ENCODE results near the gene IQGAP2.

IQGAP2 gene

DNA sequence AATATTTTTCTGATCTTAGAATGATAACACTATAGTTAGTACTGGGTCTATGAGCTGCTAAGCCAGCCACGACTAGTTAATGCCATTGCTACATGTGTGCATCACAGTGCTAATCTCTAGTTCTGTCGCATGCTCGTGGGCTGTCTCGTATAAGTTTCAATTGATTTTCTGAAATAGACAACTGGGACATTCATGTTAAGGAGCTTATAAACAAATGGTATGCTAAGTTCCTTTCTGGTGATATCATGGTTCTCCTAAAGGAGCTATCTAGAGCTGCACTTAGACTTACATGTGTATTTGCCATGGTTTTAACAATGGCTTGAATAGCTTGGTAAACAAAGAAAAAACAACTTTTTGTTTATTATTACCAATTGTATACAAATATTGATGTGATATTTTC is 173.9 kb downstream of the IQGAP2 start:
- Histone ChIP-seq H3K27ac (ENCODE audit: low read depth, low read length) (no peak overlapping the region), H3K79me2 (ENCODE audit: control insufficient read depth, insufficient read depth, low read length, unreplicated experiment) (no peaks in the 10 kb centered on the region), H3K4me3 (ENCODE audit: low read depth, low read length) (no peak overlapping the region), H3K4me1 (ENCODE audit: control insufficient read depth, insufficient read depth, low read length, unreplicated experiment) (no peaks in the 10 kb centered on the region), H2AFZ (ENCODE audit: low read length, unreplicated experiment) (no peak overlapping the region), H3K27me3 (ENCODE audit: insufficient read depth, low read length) (peaks cover 41% of the 10 kb centered on the region), H3K36me3 (ENCODE audit: insufficient read depth, low read length) (no peaks in the 10 kb centered on the region)

DNA sequence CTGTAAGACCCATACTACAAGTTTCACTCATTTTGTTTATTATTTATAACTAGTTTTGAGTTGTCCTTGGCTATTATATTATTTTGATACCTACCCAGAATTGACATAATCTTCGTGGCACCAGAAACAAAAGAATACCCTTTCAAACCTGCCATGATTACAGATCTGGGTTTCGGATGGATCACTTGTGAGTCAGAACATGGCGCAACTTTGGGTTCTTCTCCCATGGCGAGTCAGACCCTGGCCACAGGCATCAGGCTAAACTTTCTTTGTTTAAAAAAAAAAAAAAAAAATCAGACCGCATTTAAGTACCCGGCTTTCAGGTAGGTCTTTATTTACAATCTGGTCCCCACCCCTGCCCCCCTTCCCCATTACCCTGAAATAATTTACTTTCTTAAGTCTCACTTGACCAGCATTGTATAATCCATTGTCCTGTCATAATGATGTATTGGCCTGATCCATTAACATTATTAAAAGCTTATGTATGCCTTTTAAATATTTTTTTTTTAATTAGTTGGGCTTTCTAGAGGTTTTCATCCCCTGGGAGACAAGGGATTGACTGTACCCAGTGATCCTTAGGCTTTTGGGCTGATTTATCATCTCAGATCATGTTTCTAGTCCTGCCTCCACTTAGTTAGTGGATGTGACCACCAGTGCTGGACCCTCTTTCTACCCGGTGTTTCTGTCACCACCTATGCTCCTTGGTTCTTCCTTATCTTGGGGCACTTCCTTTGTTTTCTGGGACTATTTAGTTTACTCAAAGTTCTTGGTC is 176.3 kb downstream of the IQGAP2 start:
- Histone ChIP-seq H3K4me1 (ENCODE audit: control insufficient read depth, insufficient read depth, low read length, unreplicated experiment) (no peaks in the 10 kb centered on the region), H3K36me3 (ENCODE audit: insufficient read depth, low read length) (no peaks in the 10 kb centered on the region), H3K79me2 (ENCODE audit: control insufficient read depth, insufficient read depth, low read length, unreplicated experiment) (no peaks in the 10 kb centered on the region), H3K27me3 (ENCODE audit: insufficient read depth, low read length) (peaks cover 40% of the 10 kb centered on the region), H3K27ac (ENCODE audit: low read depth, low read length) (no peak overlapping the region), H3K4me3 (ENCODE audit: low read depth, low read length) (no peak overlapping the region), H2AFZ (ENCODE audit: low read length, unreplicated experiment) (no peak overlapping the region)

DNA sequence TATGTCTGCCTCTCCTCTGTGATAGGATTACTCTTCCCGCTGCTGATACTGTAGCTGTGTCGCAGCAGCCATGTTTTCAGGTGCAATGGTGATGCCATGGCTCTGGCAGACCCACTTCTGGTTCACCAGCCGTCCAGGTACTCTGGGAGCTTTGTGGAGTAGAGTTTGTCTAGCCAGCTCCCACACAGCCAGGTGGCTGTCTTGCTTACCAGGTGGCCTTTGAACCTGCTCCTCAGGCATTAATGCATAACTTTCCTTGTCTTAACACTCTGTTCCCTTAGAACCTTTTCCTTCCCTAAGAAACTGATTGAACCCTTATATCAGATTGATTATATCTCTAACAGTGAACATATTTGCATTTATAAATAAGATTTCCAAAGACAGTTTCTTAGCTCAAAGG is 177.9 kb downstream of the IQGAP2 start:
- Histone ChIP-seq H3K79me2 (ENCODE audit: control insufficient read depth, insufficient read depth, low read length, unreplicated experiment) (no peaks in the 10 kb centered on the region), H2AFZ (ENCODE audit: low read length, unreplicated experiment) (no peak overlapping the region), H3K4me1 (ENCODE audit: control insufficient read depth, insufficient read depth, low read length, unreplicated experiment) (no peaks in the 10 kb centered on the region), H3K4me3 (ENCODE audit: low read depth, low read length) (no peak overlapping the region), H3K36me3 (ENCODE audit: insufficient read depth, low read length) (no peaks in the 10 kb centered on the region), H3K27me3 (ENCODE audit: insufficient read depth, low read length) (peaks cover 36% of the 10 kb centered on the region), H3K27ac (ENCODE audit: low read depth, low read length) (no peak overlapping the region)

DNA sequence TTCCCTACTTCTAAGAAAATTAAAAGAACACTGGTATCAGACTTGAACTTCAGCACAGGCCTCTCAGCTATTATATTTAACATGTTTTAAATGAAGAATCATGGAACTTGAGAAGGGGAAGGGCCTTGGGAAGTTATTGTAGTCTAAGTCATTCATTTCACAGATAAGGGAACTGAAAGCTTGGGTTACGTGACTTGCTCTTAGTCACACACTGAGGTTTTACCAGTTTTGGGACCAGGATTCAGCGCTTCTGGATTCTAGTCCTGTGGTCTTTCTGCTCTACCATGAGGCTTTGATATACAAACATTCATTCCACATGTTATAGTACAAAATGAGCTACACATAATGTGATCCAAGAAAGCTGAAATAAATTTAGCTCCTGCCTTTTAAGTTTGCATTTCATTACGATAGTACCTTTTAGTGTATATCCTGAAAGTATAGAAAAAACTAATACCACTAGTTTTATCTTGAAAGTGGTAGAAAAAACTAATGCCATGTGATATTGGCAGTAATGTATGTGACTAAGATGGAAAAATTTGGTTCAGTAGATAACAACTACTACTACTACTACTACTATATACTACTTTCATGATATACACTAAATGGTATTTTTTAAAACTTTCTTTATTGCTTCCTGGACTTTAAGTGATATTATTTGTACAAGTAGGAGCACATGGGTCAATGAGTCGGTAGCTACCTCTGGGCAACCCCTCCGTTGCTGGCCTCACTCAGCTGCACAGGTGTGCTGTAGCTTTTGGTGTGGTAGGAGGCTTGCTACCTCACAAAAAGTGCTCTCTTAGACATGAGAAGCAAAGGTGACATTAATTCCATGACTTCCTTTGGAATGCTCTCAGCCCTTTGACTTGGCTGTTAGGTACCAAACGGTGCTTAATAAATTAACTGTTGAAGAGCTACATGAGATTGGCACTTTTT is 179.4 kb downstream of the IQGAP2 start:
- H2AFZ ChIP-seq (ENCODE audit: low read length, unreplicated experiment), result no peak overlapping the region
- H3K4me1 ChIP-seq (ENCODE audit: control insufficient read depth, insufficient read depth, low read length, unreplicated experiment), result no peaks in the 10 kb centered on the region
- no peaks in the 10 kb centered on the region for H3K79me2 ChIP-seq (ENCODE audit: control insufficient read depth, insufficient read depth, low read length, unreplicated experiment)
- peaks cover 29% of the 10 kb centered on the region for H3K27me3 ChIP-seq (ENCODE audit: insufficient read depth, low read length)
- H3K4me3 ChIP-seq (ENCODE audit: low read depth, low read length), result no peak overlapping the region
- no peaks in the 10 kb centered on the region for H3K36me3 ChIP-seq (ENCODE audit: insufficient read depth, low read length)
- no peak overlapping the region for H3K27ac ChIP-seq (ENCODE audit: low read depth, low read length)

DNA sequence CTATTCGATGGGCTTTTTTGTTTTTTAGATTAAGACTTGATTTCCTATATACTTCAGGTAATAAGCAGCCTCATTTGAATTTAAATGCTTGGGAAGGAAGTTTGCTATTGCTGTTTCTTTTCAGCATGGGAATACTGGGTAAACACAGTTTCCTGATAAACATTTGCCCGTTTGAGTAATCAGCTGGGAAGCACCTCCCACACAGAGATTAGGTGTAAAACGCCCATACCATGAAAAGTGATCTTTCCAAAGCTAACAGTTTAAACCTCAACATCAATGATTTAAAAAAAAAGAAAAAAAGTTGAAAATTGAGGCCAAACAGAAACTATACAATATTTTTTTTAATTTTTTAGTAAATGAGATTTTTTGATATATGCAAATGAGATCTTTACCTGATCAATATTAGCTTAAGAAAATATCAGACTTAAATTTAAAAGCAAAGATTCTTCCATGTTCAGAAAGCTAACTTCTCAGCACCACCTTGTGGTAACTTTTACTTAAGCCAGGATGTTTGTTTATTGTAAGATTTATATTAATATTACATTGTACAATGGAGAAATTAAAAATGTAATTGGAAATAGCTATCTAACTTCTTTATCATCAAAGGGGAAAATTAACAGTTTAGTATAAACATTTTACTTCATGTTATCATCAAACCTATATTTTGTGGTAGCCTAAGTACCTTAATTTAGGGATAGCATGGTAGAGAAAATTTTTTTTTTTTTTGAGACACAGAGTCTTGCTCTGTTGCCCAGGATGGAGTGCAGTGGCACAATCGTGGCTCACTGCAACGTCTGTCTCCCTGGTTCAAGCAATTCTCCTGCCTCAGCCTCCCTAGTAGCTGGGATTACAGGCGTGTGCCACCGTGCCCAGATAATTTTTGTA is 180.3 kb downstream of the IQGAP2 start:
- Histone ChIP-seq H3K36me3 (ENCODE audit: insufficient read depth, low read length) (no peaks in the 10 kb centered on the region), H3K4me1 (ENCODE audit: control insufficient read depth, insufficient read depth, low read length, unreplicated experiment) (no peaks in the 10 kb centered on the region), H3K27ac (ENCODE audit: low read depth, low read length) (no peak overlapping the region), H2AFZ (ENCODE audit: low read length, unreplicated experiment) (no peak overlapping the region), H3K4me3 (ENCODE audit: low read depth, low read length) (no peak overlapping the region), H3K79me2 (ENCODE audit: control insufficient read depth, insufficient read depth, low read length, unreplicated experiment) (no peaks in the 10 kb centered on the region), H3K27me3 (ENCODE audit: insufficient read depth, low read length) (peaks cover 28% of the 10 kb centered on the region)

DNA sequence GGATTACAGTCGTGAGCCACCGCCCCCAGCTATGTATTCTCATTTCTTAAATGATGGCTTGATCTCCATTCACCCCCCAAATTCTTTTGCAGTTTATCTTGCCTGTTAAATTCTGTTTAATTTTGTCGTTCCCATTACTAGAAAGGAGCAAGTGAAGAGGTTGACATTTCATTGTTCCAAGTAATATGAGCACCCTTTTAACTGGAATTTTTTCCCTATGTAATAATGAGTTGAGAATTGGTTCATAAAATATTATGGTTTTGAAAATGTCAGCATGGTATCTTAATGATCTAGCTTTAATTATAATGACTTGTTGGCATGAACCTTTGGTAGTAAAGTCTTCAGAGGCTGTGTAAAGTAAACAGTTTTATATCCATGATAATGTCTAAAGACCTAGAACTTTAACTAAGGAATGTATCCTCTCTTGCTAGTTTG is 182.7 kb downstream of the IQGAP2 start:
- H3K36me3 ChIP-seq (ENCODE audit: insufficient read depth, low read length), result no peaks in the 10 kb centered on the region
- H3K4me3 ChIP-seq (ENCODE audit: low read depth, low read length), result no peak overlapping the region
- H2AFZ ChIP-seq (ENCODE audit: low read length, unreplicated experiment), result no peak overlapping the region
- no peaks in the 10 kb centered on the region for H3K79me2 ChIP-seq (ENCODE audit: control insufficient read depth, insufficient read depth, low read length, unreplicated experiment)
- H3K4me1 ChIP-seq (ENCODE audit: control insufficient read depth, insufficient read depth, low read length, unreplicated experiment), result no peaks in the 10 kb centered on the region
- H3K27ac ChIP-seq (ENCODE audit: low read depth, low read length), result no peak overlapping the region
- H3K27me3 ChIP-seq (ENCODE audit: insufficient read depth, low read length), result peaks cover 39% of the 10 kb centered on the region

DNA sequence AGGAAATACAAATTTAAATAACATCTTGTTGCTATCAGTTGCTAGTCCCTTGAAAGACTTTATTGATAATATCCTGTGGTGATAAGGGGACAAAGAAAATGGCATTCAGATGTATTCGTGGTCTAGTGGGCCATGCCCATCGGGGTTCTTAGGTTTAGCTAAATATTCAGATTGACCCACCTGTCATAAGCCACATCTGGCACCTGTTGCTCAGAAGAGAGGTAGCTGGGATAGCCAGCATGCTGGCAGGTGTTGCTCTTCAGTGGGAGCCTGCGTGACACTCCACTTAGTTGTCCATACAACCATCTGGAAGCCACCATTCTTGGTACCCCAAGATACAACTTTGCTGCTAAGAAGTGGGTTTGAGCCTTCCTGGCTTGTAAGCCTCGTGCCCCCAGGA is 183.4 kb downstream of the IQGAP2 start:
- no peaks in the 10 kb centered on the region for H3K79me2 ChIP-seq (ENCODE audit: control insufficient read depth, insufficient read depth, low read length, unreplicated experiment)
- peaks cover 40% of the 10 kb centered on the region for H3K27me3 ChIP-seq (ENCODE audit: insufficient read depth, low read length)
- H3K27ac ChIP-seq (ENCODE audit: low read depth, low read length), result no peak overlapping the region
- H3K4me3 ChIP-seq (ENCODE audit: low read depth, low read length), result no peak overlapping the region
- no peak overlapping the region for H2AFZ ChIP-seq (ENCODE audit: low read length, unreplicated experiment)
- no peaks in the 10 kb centered on the region for H3K36me3 ChIP-seq (ENCODE audit: insufficient read depth, low read length)
- H3K4me1 ChIP-seq (ENCODE audit: control insufficient read depth, insufficient read depth, low read length, unreplicated experiment), result no peaks in the 10 kb centered on the region

DNA sequence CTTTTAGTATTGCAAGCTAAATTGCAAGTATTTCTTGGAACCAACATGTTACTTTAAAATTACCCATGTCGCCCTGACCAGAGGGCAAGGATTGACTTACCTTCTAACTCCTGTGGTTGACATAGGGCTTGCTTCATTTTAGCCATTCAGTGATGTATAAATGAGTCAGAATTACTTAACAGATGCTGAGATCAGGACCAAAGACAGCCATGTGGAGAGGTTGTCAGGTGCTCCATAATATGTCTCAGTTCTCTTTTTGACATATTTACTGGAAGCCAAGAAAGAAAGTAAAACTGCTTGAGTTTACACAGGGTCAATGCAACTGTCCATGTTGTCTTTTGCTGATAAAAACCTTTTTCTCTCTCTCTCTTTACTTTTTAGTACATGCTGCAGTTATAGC is 186.9 kb downstream of the IQGAP2 start:
- H3K79me2 ChIP-seq (ENCODE audit: control insufficient read depth, insufficient read depth, low read length, unreplicated experiment), result no peaks in the 10 kb centered on the region
- peaks cover 52% of the 10 kb centered on the region for H3K27me3 ChIP-seq (ENCODE audit: insufficient read depth, low read length)
- no peak overlapping the region for H2AFZ ChIP-seq (ENCODE audit: low read length, unreplicated experiment)
- H3K36me3 ChIP-seq (ENCODE audit: insufficient read depth, low read length), result no peaks in the 10 kb centered on the region
- H3K4me1 ChIP-seq (ENCODE audit: control insufficient read depth, insufficient read depth, low read length, unreplicated experiment), result no peaks in the 10 kb centered on the region
- no peak overlapping the region for H3K27ac ChIP-seq (ENCODE audit: low read depth, low read length)
- no peak overlapping the region for H3K4me3 ChIP-seq (ENCODE audit: low read depth, low read length)

DNA sequence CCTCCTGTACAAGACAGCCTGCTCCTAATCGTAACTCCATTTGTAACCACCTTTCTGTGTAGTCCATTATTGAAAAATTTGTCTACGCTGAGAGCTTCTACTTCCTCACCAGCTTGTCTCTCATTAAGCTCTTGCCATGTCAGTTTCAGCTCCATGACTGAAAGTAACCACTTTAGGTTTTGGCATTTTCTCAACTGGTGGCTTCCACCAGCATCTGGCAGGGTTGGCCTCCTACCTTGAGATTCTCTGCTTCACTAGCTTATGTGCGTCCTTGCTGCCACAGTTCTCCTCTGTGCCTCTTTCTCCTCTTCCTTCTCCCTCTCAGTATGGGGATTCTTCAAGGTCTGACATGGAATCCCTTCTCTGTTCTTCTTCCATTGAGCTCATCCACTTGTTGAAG is 188.3 kb downstream of the IQGAP2 start:
- no peak overlapping the region for H3K4me3 ChIP-seq (ENCODE audit: low read depth, low read length)
- no peaks in the 10 kb centered on the region for H3K36me3 ChIP-seq (ENCODE audit: insufficient read depth, low read length)
- no peak overlapping the region for H2AFZ ChIP-seq (ENCODE audit: low read length, unreplicated experiment)
- no peaks in the 10 kb centered on the region for H3K4me1 ChIP-seq (ENCODE audit: control insufficient read depth, insufficient read depth, low read length, unreplicated experiment)
- H3K27me3 ChIP-seq (ENCODE audit: insufficient read depth, low read length), result peaks cover 52% of the 10 kb centered on the region
- no peak overlapping the region for H3K27ac ChIP-seq (ENCODE audit: low read depth, low read length)
- H3K79me2 ChIP-seq (ENCODE audit: control insufficient read depth, insufficient read depth, low read length, unreplicated experiment), result no peaks in the 10 kb centered on the region

DNA sequence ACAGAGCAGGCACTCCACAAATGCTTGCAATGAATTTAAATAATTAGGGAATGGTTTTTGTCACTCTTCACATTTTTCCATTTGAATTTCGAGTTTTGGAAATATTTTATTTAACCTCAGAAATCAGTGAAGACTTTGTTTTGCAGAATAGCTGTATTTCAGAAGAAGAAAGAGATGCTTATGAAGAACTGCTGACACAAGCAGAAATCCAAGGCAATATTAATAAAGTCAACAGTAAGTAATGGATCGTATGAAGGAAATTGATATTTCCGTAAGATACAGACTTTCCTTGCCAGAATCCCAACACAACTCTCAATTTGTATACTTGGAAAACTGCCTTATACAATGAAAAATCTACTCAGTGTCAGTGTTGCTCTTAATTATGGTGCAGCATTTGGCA is 189.6 kb downstream of the IQGAP2 start:
- Histone ChIP-seq H3K4me3 (ENCODE audit: low read depth, low read length) (no peak overlapping the region), H2AFZ (ENCODE audit: low read length, unreplicated experiment) (no peak overlapping the region), H3K36me3 (ENCODE audit: insufficient read depth, low read length) (no peaks in the 10 kb centered on the region), H3K27ac (ENCODE audit: low read depth, low read length) (no peak overlapping the region), H3K4me1 (ENCODE audit: control insufficient read depth, insufficient read depth, low read length, unreplicated experiment) (no peaks in the 10 kb centered on the region), H3K27me3 (ENCODE audit: insufficient read depth, low read length) (peaks cover 45% of the 10 kb centered on the region), H3K79me2 (ENCODE audit: control insufficient read depth, insufficient read depth, low read length, unreplicated experiment) (no peaks in the 10 kb centered on the region)

Measured in ACC112 (cell line).